ENCODE measurements around the gene PROK2. TPM values are rescaled to one million over a fixed set of nuclear protein-coding genes. Genes with fewer than 3 reads are reported as not detected.

The PROK2 gene
- total RNA-seq, 2 experiments from 2014 or later, result 0.23 to 0.24 TPM

GRCh38 chr3:71805691-71806090 is 20.7 kb upstream of the PROK2 start:
- DNase-seq (no peak), ATAC-seq (no peak)
- no peaks in the 10 kb centered on the region for H3K4me1 Mint-ChIP-seq (ENCODE audit: low read depth)
- no peaks in the 10 kb centered on the region for H3K9me3 Mint-ChIP-seq (ENCODE audit: insufficient read depth)
- H3K36me3 Mint-ChIP-seq (ENCODE audit: low read depth), result no peaks in the 10 kb centered on the region
- ChIA-PET POLR2A (no interaction called here), CTCF (no interaction called here)
- no peak overlapping the region for H3K27ac Mint-ChIP-seq
- no peak overlapping the region for H3K4me3 Mint-ChIP-seq
- H3K27me3 Mint-ChIP-seq (ENCODE audit: low read depth), result peaks cover 4% of the 10 kb centered on the region

- ChIA-PET POLR2A (no interaction called here), CTCF (no interaction called here)
- Mint-ChIP-seq H3K9me3 (ENCODE audit: insufficient read depth) (no peaks in the 10 kb centered on the region), H3K4me1 (ENCODE audit: low read depth) (no peaks in the 10 kb centered on the region), H3K4me3 (no peak overlapping the region), H3K27ac (no peak overlapping the region), H3K27me3 (ENCODE audit: low read depth) (peaks cover 5% of the 10 kb centered on the region), H3K36me3 (ENCODE audit: low read depth) (no peaks in the 10 kb centered on the region)
- DNase-seq, result no peak
- ATAC-seq, result no peak
These were observed 20.3 kb upstream of the PROK2 start for GRCh38 chr3:71805199-71805598.

GRCh38 chr3:71803248-71803647 is 18.3 kb upstream of the PROK2 start:
- H3K4me1 Mint-ChIP-seq (ENCODE audit: low read depth), result no peaks in the 10 kb centered on the region
- H3K27ac Mint-ChIP-seq, result no peak overlapping the region
- no peaks in the 10 kb centered on the region for H3K36me3 Mint-ChIP-seq (ENCODE audit: low read depth)
- ChIA-PET POLR2A (no interaction called here), CTCF (interaction anchor here (0.6 to 1.2 kb wide), 2 partner anchors 73 to 828 kb away, joined by 3 read pairs; no protein-coding TSS in a partner anchor)
- ATAC-seq (no peak), DNase-seq (no peak)
- H3K4me3 Mint-ChIP-seq, result no peak overlapping the region
- H3K9me3 Mint-ChIP-seq (ENCODE audit: insufficient read depth), result no peaks in the 10 kb centered on the region
- peaks cover 12% of the 10 kb centered on the region for H3K27me3 Mint-ChIP-seq (ENCODE audit: low read depth)

- ChIA-PET POLR2A (no interaction called here), CTCF (interaction anchor here (0.6 to 1.2 kb wide), 2 partner anchors 72 to 121 kb away, joined by 3 read pairs; no protein-coding TSS in a partner anchor)
- ATAC-seq (no peak), DNase-seq (no peak)
- Mint-ChIP-seq H3K36me3 (ENCODE audit: low read depth) (no peaks in the 10 kb centered on the region), H3K9me3 (ENCODE audit: insufficient read depth) (no peaks in the 10 kb centered on the region), H3K27me3 (ENCODE audit: low read depth) (peaks cover 12% of the 10 kb centered on the region), H3K27ac (no peak overlapping the region), H3K4me3 (no peak overlapping the region), H3K4me1 (ENCODE audit: low read depth) (no peaks in the 10 kb centered on the region)
These were observed 17.0 kb upstream of the PROK2 start for GRCh38 chr3:71801986-71802385.

- ATAC-seq (no peak), DNase-seq (no peak)
- Mint-ChIP-seq H3K27me3 (ENCODE audit: low read depth) (peaks cover 16% of the 10 kb centered on the region), H3K9me3 (ENCODE audit: insufficient read depth) (no peaks in the 10 kb centered on the region), H3K4me1 (ENCODE audit: low read depth) (no peaks in the 10 kb centered on the region), H3K36me3 (ENCODE audit: low read depth) (no peaks in the 10 kb centered on the region), H3K27ac (no peak overlapping the region), H3K4me3 (no peak overlapping the region)
- ChIA-PET POLR2A (no interaction called here), CTCF (interaction anchor here (0.5 kb wide), 1 partner anchor 65 kb away, joined by 3 read pairs; no protein-coding TSS in a partner anchor)
These were observed 15.1 kb upstream of the PROK2 start for GRCh38 chr3:71800023-71800422.

GRCh38 chr3:71797455-71797854 is 12.5 kb upstream of the PROK2 start:
- Mint-ChIP-seq H3K27ac (no peak overlapping the region), H3K4me1 (ENCODE audit: low read depth) (no peaks in the 10 kb centered on the region), H3K27me3 (ENCODE audit: low read depth) (peaks cover 20% of the 10 kb centered on the region), H3K36me3 (ENCODE audit: low read depth) (no peaks in the 10 kb centered on the region), H3K4me3 (no peak overlapping the region), H3K9me3 (ENCODE audit: insufficient read depth) (no peaks in the 10 kb centered on the region)
- POLR2A ChIA-PET, result no interaction called here
- DNase-seq (no peak), ATAC-seq (no peak)
- CTCF ChIA-PET, result no interaction called here

GRCh38 chr3:71796290-71796689 is 11.3 kb upstream of the PROK2 start:
- H3K27me3 Mint-ChIP-seq (ENCODE audit: low read depth), result peaks cover 24% of the 10 kb centered on the region
- no peaks in the 10 kb centered on the region for H3K36me3 Mint-ChIP-seq (ENCODE audit: low read depth)
- H3K4me1 Mint-ChIP-seq (ENCODE audit: low read depth), result no peaks in the 10 kb centered on the region
- POLR2A ChIA-PET, result no interaction called here
- no peak overlapping the region for H3K27ac Mint-ChIP-seq
- H3K4me3 Mint-ChIP-seq, result no peak overlapping the region
- CTCF ChIA-PET, result no interaction called here
- no peaks in the 10 kb centered on the region for H3K9me3 Mint-ChIP-seq (ENCODE audit: insufficient read depth)
- no peak for ATAC-seq
- no peak for DNase-seq

- DNase-seq, result no peak
- CTCF ChIA-PET, result no interaction called here
- peaks cover 34% of the 10 kb centered on the region for H3K27me3 Mint-ChIP-seq (ENCODE audit: low read depth)
- H3K9me3 Mint-ChIP-seq (ENCODE audit: insufficient read depth), result no peaks in the 10 kb centered on the region
- H3K4me3 Mint-ChIP-seq, result no peak overlapping the region
- no peak overlapping the region for H3K27ac Mint-ChIP-seq
- H3K4me1 Mint-ChIP-seq (ENCODE audit: low read depth), result no peaks in the 10 kb centered on the region
- POLR2A ChIA-PET, result no interaction called here
- ATAC-seq, result no peak
- no peaks in the 10 kb centered on the region for H3K36me3 Mint-ChIP-seq (ENCODE audit: low read depth)
These were observed 6.7 kb upstream of the PROK2 start for GRCh38 chr3:71791634-71792033.

GRCh38 chr3:71789922-71790321 is 5.0 kb upstream of the PROK2 start:
- ATAC-seq (no peak), DNase-seq (no peak)
- Mint-ChIP-seq H3K4me3 (no peak overlapping the region), H3K36me3 (ENCODE audit: low read depth) (no peaks in the 10 kb centered on the region), H3K27ac (no peak overlapping the region), H3K27me3 (ENCODE audit: low read depth) (peaks cover 43% of the 10 kb centered on the region), H3K9me3 (ENCODE audit: insufficient read depth) (no peaks in the 10 kb centered on the region), H3K4me1 (ENCODE audit: low read depth) (peaks cover 7% of the 10 kb centered on the region)
- ChIA-PET POLR2A (no interaction called here), CTCF (no interaction called here)

GRCh38 chr3:71787851-71788405 is 3.0 kb upstream of the PROK2 start:
- ChIA-PET CTCF (no interaction called here), POLR2A (no interaction called here)
- peaks cover 15% of the 10 kb centered on the region for H3K4me1 Mint-ChIP-seq (ENCODE audit: low read depth)
- DNase-seq (no peak), ATAC-seq (no peak)
- H3K4me3 Mint-ChIP-seq, result no peak overlapping the region
- H3K27me3 Mint-ChIP-seq (ENCODE audit: low read depth), result peaks cover 51% of the 10 kb centered on the region
- H3K27ac Mint-ChIP-seq, result no peak overlapping the region
- H3K9me3 Mint-ChIP-seq (ENCODE audit: insufficient read depth), result no peaks in the 10 kb centered on the region
- no peaks in the 10 kb centered on the region for H3K36me3 Mint-ChIP-seq (ENCODE audit: low read depth)

GRCh38 chr3:71786551-71786950 is 1.6 kb upstream of the PROK2 start:
- Mint-ChIP-seq H3K27me3 (ENCODE audit: low read depth) (peaks cover 57% of the 10 kb centered on the region), H3K9me3 (ENCODE audit: insufficient read depth) (no peaks in the 10 kb centered on the region), H3K36me3 (ENCODE audit: low read depth) (no peaks in the 10 kb centered on the region), H3K4me1 (ENCODE audit: low read depth) (peaks cover 15% of the 10 kb centered on the region), H3K27ac (no peak overlapping the region), H3K4me3 (no peak overlapping the region)
- POLR2A ChIA-PET, result no interaction called here
- DNase-seq (no peak), ATAC-seq (no peak)
- CTCF ChIA-PET, result no interaction called here

- Mint-ChIP-seq H3K36me3 (ENCODE audit: low read depth) (no peaks in the 10 kb centered on the region), H3K4me1 (ENCODE audit: low read depth) (peaks cover 15% of the 10 kb centered on the region), H3K27me3 (ENCODE audit: low read depth) (peaks cover 60% of the 10 kb centered on the region), H3K27ac (no peak overlapping the region), H3K4me3 (no peak overlapping the region), H3K9me3 (ENCODE audit: insufficient read depth) (no peaks in the 10 kb centered on the region)
- CTCF ChIA-PET, result no interaction called here
- ATAC-seq (no peak), DNase-seq (no peak)
- POLR2A ChIA-PET, result no interaction called here
These were observed 1.2 kb upstream of the PROK2 start for GRCh38 chr3:71786217-71786549.

GRCh38 chr3:71785532-71786216 is 726 bp upstream of the PROK2 start:
- no peaks in the 10 kb centered on the region for H3K36me3 Mint-ChIP-seq (ENCODE audit: low read depth)
- CTCF ChIA-PET, result no interaction called here
- H3K27ac Mint-ChIP-seq, result no peak overlapping the region
- peaks cover 16% of the 10 kb centered on the region for H3K4me1 Mint-ChIP-seq (ENCODE audit: low read depth)
- ATAC-seq, result no peak
- H3K9me3 Mint-ChIP-seq (ENCODE audit: insufficient read depth), result no peaks in the 10 kb centered on the region
- peaks cover 61% of the 10 kb centered on the region for H3K27me3 Mint-ChIP-seq (ENCODE audit: low read depth)
- DNase-seq, result no peak
- H3K4me3 Mint-ChIP-seq, result peak overlapping the region; percentile 60
- POLR2A ChIA-PET, result no interaction called here

Measured in activated CD8-positive, alpha-beta T cell treated with anti-CD3 and anti-CD28 coated beads, Interleukin-2, amount 10 ng/mL, durations not matched to agents 7 days and 5 days (primary cell).